Gastrocnemius medialis (tissue), 4 donors: Measurements from ENCODE around the gene BCORL1. TPM values are rescaled to one million over a fixed set of nuclear protein-coding genes. Genes with fewer than 3 reads are reported as not detected.

Experiments
- ATAC-seq, 2 donors: fragments of 150-250 bp; one replicate each; pipeline ENCODE4 v1.9.1; 2016
- DNase-seq, 2 donors: peaks; one replicate each; pipeline ENCODE4 v3.0.0-alpha.2; 2019
- H3K27ac ChIP-seq, 4 donors: fragments of 200-600 bp; sonication (generic); 1 replicate in 1 of 4; 2 replicates in 3 of 4; pipeline ENCODE4 v1.5.1; 2016 to 2018; ENCODE audit warnings: mild to moderate bottlenecking in 2 of 4, moderate library complexity in 1 of 4
- H3K27me3 ChIP-seq, 3 donors: fragments of 200-600 bp; sonication (generic) in 2 of 3; 1 replicate in 1 of 3; 2 replicates in 2 of 3; pipeline versions ENCODE4 v1.5.1 to v1.6.0; 2016 to 2019; ENCODE audit warnings: mild to moderate bottlenecking in 1 of 3, moderate library complexity in 1 of 3
- H3K36me3 ChIP-seq, 2 donors: fragments of 200-600 bp; sonication (generic) in 1 of 2; one replicate each; pipeline ENCODE4 v1.5.1; 2017 to 2018
- H3K4me1 ChIP-seq, 2 donors: fragments of 200-600 bp; sonication (generic) in 1 of 2; one replicate each; pipeline ENCODE4 v1.5.1; 2016 to 2017; ENCODE audit warnings: mild to moderate bottlenecking in 2 of 2
- H3K4me3 ChIP-seq, 4 donors: fragments of 200-600 bp; sonication (generic) in 3 of 4; 1 replicate in 1 of 4; 2 replicates in 3 of 4; pipeline ENCODE4 v1.5.1; 2016 to 2019; ENCODE audit warnings: mild to moderate bottlenecking in 2 of 4
- H3K9me3 ChIP-seq, 3 donors: fragments of 200-600 bp; sonication (generic) in 2 of 3; 1 replicate in 1 of 3; 2 replicates in 2 of 3; pipeline ENCODE4 v1.5.1; 2016 to 2019
- POLR2A ChIP-seq, 2 donors: fragments of 450-650 bp; IDR thresholded peaks; one replicate each; pipeline ENCODE4 v1.6.1; 2017; ENCODE audit warnings: antibody characterized with exemption in 2 of 2, mild to moderate bottlenecking in 2 of 2, moderate library complexity in 2 of 2
- in situ Hi-C, 4 donors: fragments of 200-750 bp; cut with MboI; loops; one replicate each; pipeline versions ENCODE4 v1.15.0 to v1.8.0; 2017; ENCODE audit warnings: low sequenced_read_pairs in 4 of 4
- intact Hi-C: fragments of 100-400 bp; cut with DNase I; formaldehyde crosslinking; loops from one replicate; pipeline ENCODE4 v1.15.1; 2023; ENCODE audit warnings: low total_unique reads
- total RNA-seq, 4 donors: library from RNA; depleted of rRNA; stranded (reverse); fragments of >200 nt; gene quantifications; one replicate each; pipeline versions ENCODE4 v1.1.0 to v1.2.3, GENCODE V29; 2016
- TF ChIP-seq, protein P1 (sequence below), 5 experiments: fragments of 450-650 bp in 3 of 5; fragments of 200-600 bp in 2 of 5; sonication (generic) in 2 of 5; IDR thresholded peaks in 4 of 5; conservative IDR thresholded peaks in 1 of 5; 1 replicate in 4 of 5; 2 replicates in 1 of 5; pipeline ENCODE4 v1.5.1; 2016 to 2019; ENCODE audit warnings: antibody characterized with exemption in 5 of 5, mild to moderate bottlenecking in 3 of 5, moderate library complexity in 3 of 5

The BCORL1 gene
- total RNA-seq, 4 donors from 2014 or later, result 1.1 to 3.6 (median 2.4) TPM

DNA sequence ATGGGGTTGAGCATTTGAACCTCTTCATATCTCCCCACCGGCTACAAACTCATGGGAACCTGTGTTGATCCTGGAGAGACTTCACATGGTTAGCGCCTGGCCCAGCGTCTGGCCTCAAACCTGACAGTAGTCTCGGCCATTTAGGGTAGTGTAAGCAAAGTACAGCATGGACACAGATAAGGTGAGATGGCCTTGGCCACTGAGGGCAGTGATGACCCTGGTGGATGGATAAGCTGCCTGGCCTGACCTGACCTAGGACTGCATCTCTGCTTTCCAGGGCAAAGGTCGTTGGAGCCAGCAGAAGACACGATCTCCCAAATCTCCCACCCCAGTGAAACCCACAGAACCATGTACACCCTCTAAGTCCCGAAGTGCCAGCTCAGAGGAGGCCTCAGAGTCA is 51.7 kb downstream of the BCORL1 start:
- Histone ChIP-seq H3K9me3 (no peaks in the 10 kb centered on the region), H3K27ac (no peak overlapping the region), H3K4me3 (no peak overlapping the region), H3K4me1 (no peaks in the 10 kb centered on the region), H3K36me3 (peaks cover 0 to 18% of the 10 kb centered on the region in 2 donors), H3K27me3 (no peaks in the 10 kb centered on the region)
- TF ChIP-seq, protein P1, sequence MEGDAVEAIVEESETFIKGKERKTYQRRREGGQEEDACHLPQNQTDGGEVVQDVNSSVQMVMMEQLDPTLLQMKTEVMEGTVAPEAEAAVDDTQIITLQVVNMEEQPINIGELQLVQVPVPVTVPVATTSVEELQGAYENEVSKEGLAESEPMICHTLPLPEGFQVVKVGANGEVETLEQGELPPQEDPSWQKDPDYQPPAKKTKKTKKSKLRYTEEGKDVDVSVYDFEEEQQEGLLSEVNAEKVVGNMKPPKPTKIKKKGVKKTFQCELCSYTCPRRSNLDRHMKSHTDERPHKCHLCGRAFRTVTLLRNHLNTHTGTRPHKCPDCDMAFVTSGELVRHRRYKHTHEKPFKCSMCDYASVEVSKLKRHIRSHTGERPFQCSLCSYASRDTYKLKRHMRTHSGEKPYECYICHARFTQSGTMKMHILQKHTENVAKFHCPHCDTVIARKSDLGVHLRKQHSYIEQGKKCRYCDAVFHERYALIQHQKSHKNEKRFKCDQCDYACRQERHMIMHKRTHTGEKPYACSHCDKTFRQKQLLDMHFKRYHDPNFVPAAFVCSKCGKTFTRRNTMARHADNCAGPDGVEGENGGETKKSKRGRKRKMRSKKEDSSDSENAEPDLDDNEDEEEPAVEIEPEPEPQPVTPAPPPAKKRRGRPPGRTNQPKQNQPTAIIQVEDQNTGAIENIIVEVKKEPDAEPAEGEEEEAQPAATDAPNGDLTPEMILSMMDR (IDR thresholded peaks at IDR 0.05 in 4 of 5, conservative IDR thresholded peaks at IDR 0.05 in 1 of 5), result no peak
- TF ChIP-seq POLR2A (IDR thresholded peaks at IDR 0.05), result no peak
- in situ Hi-C loops (no loop called here), intact Hi-C loops (no loop called here)
- no peak for DNase-seq
- ATAC-seq, result no peak

DNA sequence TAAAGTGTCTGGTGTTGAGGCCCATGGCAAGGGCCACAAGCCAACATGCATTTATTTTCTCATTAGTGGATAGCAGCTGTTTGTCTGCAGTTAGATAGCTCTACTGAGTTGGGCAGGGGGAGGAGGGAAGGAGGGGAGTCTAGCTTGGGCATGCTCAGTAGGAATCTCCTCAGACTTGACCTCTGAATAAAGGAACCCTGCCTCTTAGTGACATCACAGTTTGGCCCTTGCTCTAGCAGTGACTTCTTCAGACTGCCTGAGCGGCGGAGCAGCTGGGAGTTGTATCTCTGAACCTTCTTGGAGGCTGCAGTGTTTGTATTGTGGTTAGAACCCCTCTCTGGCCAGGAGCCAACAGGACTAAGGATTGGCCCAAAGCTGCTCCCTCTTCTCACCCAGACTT is 57.4 kb downstream of the BCORL1 start:
- DNase-seq (no peak), ATAC-seq (no peak)
- no peak for TF ChIP-seq POLR2A (IDR thresholded peaks at IDR 0.05)
- TF ChIP-seq, protein P1 (IDR thresholded peaks at IDR 0.05 in 4 of 5, conservative IDR thresholded peaks at IDR 0.05 in 1 of 5), result no peak
- Histone ChIP-seq H3K9me3 (no peaks in the 10 kb centered on the region), H3K4me1 (no peaks in the 10 kb centered on the region), H3K4me3 (no peak overlapping the region), H3K36me3 (peaks cover 0 to 11% of the 10 kb centered on the region in 2 donors), H3K27me3 (no peaks in the 10 kb centered on the region), H3K27ac (no peak overlapping the region)
- intact Hi-C loops, result no loop called here
- in situ Hi-C loops, result no loop called here

DNA sequence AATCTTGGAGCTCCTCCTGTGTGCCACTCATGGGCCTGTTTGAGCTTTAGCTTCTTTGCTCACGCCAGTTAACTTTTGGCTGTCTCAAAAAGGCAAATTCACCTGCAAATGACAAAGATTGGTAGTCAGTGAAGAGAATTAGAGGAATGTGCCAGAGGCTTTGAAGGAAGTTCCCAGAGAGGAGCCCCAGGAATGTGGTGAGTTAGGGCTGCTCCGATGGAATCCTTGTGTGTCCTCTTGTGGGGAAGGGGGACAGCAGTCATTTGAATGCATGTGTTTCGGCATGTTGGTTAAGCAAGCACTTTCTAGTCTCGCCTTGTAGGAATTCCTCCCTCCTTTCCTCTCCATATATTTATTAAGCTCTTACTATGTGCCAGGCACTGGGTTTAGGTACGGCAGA is 65.0 kb downstream of the BCORL1 start:
- Histone ChIP-seq H3K9me3 (no peaks in the 10 kb centered on the region), H3K27me3 (no peaks in the 10 kb centered on the region), H3K36me3 (peaks cover 0 to 9% of the 10 kb centered on the region in 2 donors), H3K4me3 (no peak overlapping the region), H3K27ac (no peak overlapping the region), H3K4me1 (no peaks in the 10 kb centered on the region)
- intact Hi-C loops (no loop called here), in situ Hi-C loops (no loop called here)
- DNase-seq, result no peak
- no peak for TF ChIP-seq POLR2A (IDR thresholded peaks at IDR 0.05)
- TF ChIP-seq, protein P1 (IDR thresholded peaks at IDR 0.05 in 4 of 5, conservative IDR thresholded peaks at IDR 0.05 in 1 of 5), result no peak
- ATAC-seq, result no peak

DNA sequence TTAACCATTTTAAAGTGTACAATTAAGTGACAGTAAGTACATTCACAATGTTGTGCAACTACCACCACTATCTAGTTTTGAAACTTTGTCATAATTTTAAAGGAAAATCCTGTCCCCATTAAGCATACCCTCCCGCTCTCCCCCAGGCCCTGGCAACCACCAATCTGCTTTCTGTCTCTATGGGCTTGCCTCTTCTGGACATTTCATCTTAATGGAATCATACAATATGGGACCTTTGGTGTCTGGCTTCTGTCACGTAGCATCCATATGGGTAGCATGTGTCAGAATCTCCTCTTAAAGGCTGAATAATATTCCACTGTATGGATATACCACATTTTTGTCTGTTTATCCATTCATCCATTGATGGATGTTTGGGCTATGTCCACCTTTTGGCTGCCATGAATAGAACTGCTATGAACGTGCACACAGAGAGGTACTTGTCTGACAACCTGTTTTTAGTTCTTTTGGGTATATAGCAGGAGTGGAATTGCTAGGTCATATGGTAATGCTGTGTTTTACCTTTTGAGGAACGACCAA is 66.3 kb downstream of the BCORL1 start:
- TF ChIP-seq, protein P1 (IDR thresholded peaks at IDR 0.05 in 4 of 5, conservative IDR thresholded peaks at IDR 0.05 in 1 of 5), result no peak
- no peak for TF ChIP-seq POLR2A (IDR thresholded peaks at IDR 0.05)
- intact Hi-C loops (no loop called here), in situ Hi-C loops (no loop called here)
- Histone ChIP-seq H3K27me3 (no peaks in the 10 kb centered on the region), H3K4me3 (no peak overlapping the region), H3K9me3 (no peaks in the 10 kb centered on the region), H3K36me3 (peaks cover 0 to 9% of the 10 kb centered on the region in 2 donors), H3K27ac (no peak overlapping the region), H3K4me1 (no peaks in the 10 kb centered on the region)
- no peak for ATAC-seq
- DNase-seq, result no peak

DNA sequence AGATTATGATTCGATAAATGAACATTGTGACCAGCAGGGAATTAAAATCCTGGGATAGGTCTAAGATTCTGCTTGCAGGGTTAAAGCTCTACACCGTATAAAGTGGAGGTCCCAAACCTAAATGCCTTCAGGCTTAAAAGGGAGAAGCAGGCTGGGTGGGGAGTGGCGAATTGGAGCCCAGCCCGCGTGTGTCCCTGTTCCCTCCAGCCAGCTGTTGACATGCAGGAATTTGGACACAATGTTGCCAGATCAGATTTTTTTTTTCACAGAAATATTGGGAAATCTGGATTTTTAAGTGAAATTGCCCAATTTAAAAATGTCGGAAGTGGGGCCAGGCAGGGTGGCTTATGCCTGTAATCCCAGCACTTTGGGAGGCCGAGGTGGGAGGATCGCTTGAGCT is 67.4 kb downstream of the BCORL1 start:
- in situ Hi-C loops, result loop anchor here in 3 of 4 donors (10.0 to 25.0 kb wide), 2 partner anchors 125 to 438 kb away; no protein-coding TSS in a partner anchor
- ATAC-seq (peak in 1 of 2 donors; percentile 39), DNase-seq (peak in 1 of 2 donors; percentile 48)
- Histone ChIP-seq H3K4me3 (no peak overlapping the region), H3K36me3 (peaks cover 0 to 9% of the 10 kb centered on the region in 2 donors), H3K27me3 (no peaks in the 10 kb centered on the region), H3K27ac (no peak overlapping the region), H3K9me3 (no peaks in the 10 kb centered on the region), H3K4me1 (peaks cover 0 to under 1% of the 10 kb centered on the region in 2 donors)
- TF ChIP-seq, protein P1 (IDR thresholded peaks at IDR 0.05 in 4 of 5, conservative IDR thresholded peaks at IDR 0.05 in 1 of 5), result no peak
- TF ChIP-seq POLR2A (IDR thresholded peaks at IDR 0.05), result no peak
- intact Hi-C loops, result no loop called here
